HG03139 (cell line): ENCODE data around the gene PSD4.
A peak's percentile ranks its signal among the peaks of the same experiment; 100 is the strongest.

Experiments used
- ATAC-seq: cut with Tn5 transposase; IDR thresholded peaks from one replicate; pipeline ENCODE4 v1.9.1; 2021; ENCODE audit not compliant: unreplicated experiment

Gene PSD4

GRCh38 chr2:113167115-113167932 is 6.4 kb upstream of the PSD4 start:
- ATAC-seq, result no peak

- no peak for ATAC-seq
Measured at GRCh38 chr2:113167962-113168340, 5.8 kb upstream of the PSD4 start.

- no peak for ATAC-seq
Measured at GRCh38 chr2:113169002-113169530, 4.7 kb upstream of the PSD4 start.

- no peak for ATAC-seq
Measured at GRCh38 chr2:113169586-113169985, 4.2 kb upstream of the PSD4 start.

GRCh38 chr2:113171334-113172075 is 2.3 kb upstream of the PSD4 start:
- ATAC-seq, result no peak

- no peak for ATAC-seq
Measured at GRCh38 chr2:113172721-113173541, 840 bp upstream of the PSD4 start.

- ATAC-seq, result no peak
Measured at GRCh38 chr2:113174376-113174750, 592 bp downstream of the PSD4 start.

- ATAC-seq, result peak; percentile 64
Measured at GRCh38 chr2:113175042-113175628, 1.4 kb downstream of the PSD4 start.

GRCh38 chr2:113175736-113176695 is 2.2 kb downstream of the PSD4 start:
- ATAC-seq, result no peak

GRCh38 chr2:113176696-113177355 is 3.1 kb downstream of the PSD4 start:
- ATAC-seq, result no peak

GRCh38 chr2:113178069-113178746 is 4.4 kb downstream of the PSD4 start:
- ATAC-seq, result no peak

GRCh38 chr2:113178891-113179290 is 5.1 kb downstream of the PSD4 start:
- no peak for ATAC-seq

GRCh38 chr2:113179446-113180045 is 5.8 kb downstream of the PSD4 start:
- ATAC-seq, result no peak

GRCh38 chr2:113180131-113180946 is 6.6 kb downstream of the PSD4 start:
- ATAC-seq, result no peak

GRCh38 chr2:113181258-113182051 is 7.7 kb downstream of the PSD4 start:
- no peak for ATAC-seq

GRCh38 chr2:113182471-113183260 is 8.9 kb downstream of the PSD4 start:
- no peak for ATAC-seq
